ENCODE results near the gene KCNJ12.
A peak's percentile ranks its signal among the peaks of the same experiment; 100 is the strongest.

The KCNJ12 gene

GRCh38 chr17:21457051-21458026 is 81.2 kb downstream of the KCNJ12 start:
- peak overlapping the region; percentile 39; the same call in 1 of the 2 replicates for H3K9ac ChIP-seq (ENCODE audit: low read depth, low read length)

GRCh38 chr17:21458054-21458453 is 81.9 kb downstream of the KCNJ12 start:
- no peaks in the 10 kb centered on the region for H3K36me3 ChIP-seq (ENCODE audit: insufficient read depth, low read length)
- H3K4me1 ChIP-seq (ENCODE audit: insufficient read depth, low read length), result peaks cover 3% of the 10 kb centered on the region; the same call in 1 of the 2 replicates
- peak overlapping the region; percentile 39; the same call in 1 of the 2 replicates for H3K9ac ChIP-seq (ENCODE audit: low read depth, low read length)
- no peaks in the 10 kb centered on the region for H3K9me3 ChIP-seq (ENCODE audit: control insufficient read depth, insufficient read depth, low read length)

More at GRCh38 chr17:21457051-21458026, 81.2 kb downstream of the KCNJ12 start:
- Histone ChIP-seq H3K9me3 (ENCODE audit: control insufficient read depth, insufficient read depth, low read length) (no peaks in the 10 kb centered on the region), H3K36me3 (ENCODE audit: insufficient read depth, low read length) (no peaks in the 10 kb centered on the region), H3K4me1 (ENCODE audit: insufficient read depth, low read length) (peaks cover 3% of the 10 kb centered on the region; the same call in 1 of the 2 replicates)

- Histone ChIP-seq H3K36me3 (ENCODE audit: insufficient read depth, low read length) (no peaks in the 10 kb centered on the region), H3K9ac (ENCODE audit: low read depth, low read length) (no peak overlapping the region), H3K4me1 (ENCODE audit: insufficient read depth, low read length) (peaks cover 3% of the 10 kb centered on the region; the same call in 1 of the 2 replicates), H3K9me3 (ENCODE audit: control insufficient read depth, insufficient read depth, low read length) (no peaks in the 10 kb centered on the region)
Measured at GRCh38 chr17:21459536-21459935, 83.4 kb downstream of the KCNJ12 start.

DNA sequence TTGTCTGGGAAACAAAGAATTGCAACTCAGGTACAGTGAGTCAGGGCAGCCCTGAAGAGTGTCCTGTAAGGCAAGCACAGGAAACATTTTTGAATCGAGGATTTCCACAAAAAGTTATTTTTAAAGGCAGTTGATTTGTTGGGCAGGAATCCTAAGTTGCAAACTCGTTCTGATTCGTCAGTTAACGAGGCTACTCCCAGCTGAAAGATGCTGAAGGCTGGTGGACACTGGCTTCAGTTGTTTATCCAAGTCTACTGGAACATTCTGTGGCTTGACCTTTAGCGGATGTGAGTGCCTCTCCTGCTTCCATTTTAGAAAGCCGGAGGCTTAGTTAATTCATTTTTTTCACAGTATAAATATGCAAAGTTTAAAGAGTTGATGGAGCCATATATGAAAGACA is 84.2 kb downstream of the KCNJ12 start:
- H3K9me3 ChIP-seq (ENCODE audit: control insufficient read depth, insufficient read depth, low read length), result no peaks in the 10 kb centered on the region
- no peak overlapping the region for H3K9ac ChIP-seq (ENCODE audit: low read depth, low read length)
- H3K4me1 ChIP-seq (ENCODE audit: insufficient read depth, low read length), result peaks cover 3% of the 10 kb centered on the region; the same call in 1 of the 2 replicates
- no peaks in the 10 kb centered on the region for H3K36me3 ChIP-seq (ENCODE audit: insufficient read depth, low read length)

GRCh38 chr17:21462237-21462636 is 86.1 kb downstream of the KCNJ12 start:
- H3K36me3 ChIP-seq (ENCODE audit: insufficient read depth, low read length), result no peaks in the 10 kb centered on the region
- H3K4me1 ChIP-seq (ENCODE audit: insufficient read depth, low read length), result peaks cover 3% of the 10 kb centered on the region; the same call in 1 of the 2 replicates
- H3K9me3 ChIP-seq (ENCODE audit: control insufficient read depth, insufficient read depth, low read length), result no peaks in the 10 kb centered on the region
- H3K9ac ChIP-seq (ENCODE audit: low read depth, low read length), result no peak overlapping the region

DNA sequence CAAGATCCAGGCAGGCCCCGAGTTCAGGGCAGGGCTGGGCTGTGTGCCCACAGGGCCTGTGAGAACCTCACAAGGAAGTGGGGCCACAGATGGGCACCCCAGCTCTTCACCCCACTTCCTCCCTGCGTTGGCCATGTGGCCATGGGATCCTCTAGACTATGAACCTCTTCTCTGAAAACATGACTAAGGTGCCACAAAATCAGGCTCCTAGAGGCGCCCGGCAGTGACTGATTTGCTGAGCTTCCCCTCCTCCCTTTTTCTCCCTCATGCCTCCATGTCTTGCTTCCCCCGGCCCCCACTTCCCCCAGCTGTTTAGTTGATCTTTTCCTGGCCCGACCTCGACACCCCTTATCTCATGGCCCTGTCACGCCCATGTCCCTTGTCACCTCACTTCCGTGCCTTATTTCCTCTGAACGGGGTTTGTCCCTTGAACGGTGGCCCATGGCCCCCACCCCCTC is 87.1 kb downstream of the KCNJ12 start:
- Histone ChIP-seq H3K9me3 (ENCODE audit: control insufficient read depth, insufficient read depth, low read length) (no peaks in the 10 kb centered on the region), H3K9ac (ENCODE audit: low read depth, low read length) (peak overlapping the region; percentile 49; the same call in 1 of the 2 replicates), H3K36me3 (ENCODE audit: insufficient read depth, low read length) (no peaks in the 10 kb centered on the region), H3K4me1 (ENCODE audit: insufficient read depth, low read length) (peaks cover 3% of the 10 kb centered on the region; the same call in 1 of the 2 replicates)

GRCh38 chr17:21463779-21464407 is 87.7 kb downstream of the KCNJ12 start:
- Histone ChIP-seq H3K9ac (ENCODE audit: low read depth, low read length) (peak overlapping the region; percentile 49; the same call in 1 of the 2 replicates), H3K36me3 (ENCODE audit: insufficient read depth, low read length) (no peaks in the 10 kb centered on the region), H3K9me3 (ENCODE audit: control insufficient read depth, insufficient read depth, low read length) (no peaks in the 10 kb centered on the region), H3K4me1 (ENCODE audit: insufficient read depth, low read length) (no peaks in the 10 kb centered on the region)

DNA sequence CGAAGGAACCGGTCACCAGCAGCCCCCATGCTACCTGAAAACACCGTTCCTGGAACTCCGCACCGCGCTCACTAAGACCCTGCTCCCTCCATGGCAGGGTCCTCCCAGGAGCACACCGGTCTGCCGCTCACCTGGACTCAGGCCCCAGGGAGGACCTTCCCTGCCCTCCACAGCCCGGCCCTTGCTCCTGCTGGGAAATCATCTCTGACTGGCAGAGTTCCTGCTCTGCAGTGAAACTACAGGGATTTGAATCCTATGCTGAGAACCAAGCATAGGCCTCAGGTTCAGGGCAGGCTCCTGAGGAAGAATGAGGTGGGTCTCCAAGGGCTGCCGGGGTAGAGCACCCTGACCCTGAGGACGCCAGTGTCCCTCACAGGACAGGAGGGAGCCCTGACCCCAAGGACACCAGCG is 88.5 kb downstream of the KCNJ12 start:
- Histone ChIP-seq H3K9ac (ENCODE audit: low read depth, low read length) (peak overlapping the region; percentile 49; the same call in 1 of the 2 replicates), H3K4me1 (ENCODE audit: insufficient read depth, low read length) (no peaks in the 10 kb centered on the region), H3K36me3 (ENCODE audit: insufficient read depth, low read length) (no peaks in the 10 kb centered on the region), H3K9me3 (ENCODE audit: control insufficient read depth, insufficient read depth, low read length) (no peaks in the 10 kb centered on the region)

DNA sequence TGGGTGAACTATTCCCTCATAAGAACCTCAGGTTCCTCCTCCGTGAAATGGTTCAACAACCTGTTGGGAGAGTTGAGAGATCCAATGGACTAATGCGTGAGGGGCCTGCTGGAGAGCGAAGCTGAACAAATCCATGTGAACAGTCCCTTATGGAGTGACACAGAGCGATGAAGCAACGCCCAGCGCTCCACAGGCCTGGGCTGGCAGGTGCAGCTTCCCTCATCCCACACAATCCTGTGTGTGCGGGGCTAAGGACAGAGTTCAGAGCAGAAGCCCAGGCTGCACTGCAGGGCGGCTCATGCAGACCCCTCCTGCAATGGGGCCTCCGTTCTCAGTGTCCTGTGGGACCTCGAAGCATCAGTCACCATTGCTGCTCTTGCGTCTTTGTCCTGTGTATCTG is 90.4 kb downstream of the KCNJ12 start:
- Histone ChIP-seq H3K9me3 (ENCODE audit: control insufficient read depth, insufficient read depth, low read length) (no peaks in the 10 kb centered on the region), H3K4me1 (ENCODE audit: insufficient read depth, low read length) (no peaks in the 10 kb centered on the region), H3K9ac (ENCODE audit: low read depth, low read length) (no peak overlapping the region), H3K36me3 (ENCODE audit: insufficient read depth, low read length) (no peaks in the 10 kb centered on the region)

DNA sequence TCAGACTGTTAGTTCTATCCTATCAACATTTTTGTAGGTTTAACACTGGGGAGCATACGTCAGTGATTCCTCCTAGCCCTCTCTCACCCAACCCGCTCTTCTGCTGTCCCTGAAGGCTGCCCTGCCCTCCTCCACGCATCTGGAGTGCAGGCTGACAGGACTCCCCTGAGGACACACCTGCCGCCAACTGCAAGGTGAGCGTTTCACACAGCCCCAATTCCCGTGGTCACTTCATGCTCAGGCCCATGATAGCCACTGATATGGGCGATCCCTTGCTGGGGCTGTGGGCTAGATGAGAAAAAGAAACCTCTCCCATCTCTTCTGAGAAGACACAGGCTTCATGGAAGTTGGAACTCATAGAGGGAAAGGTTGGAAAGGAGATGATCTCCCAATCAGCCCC is 91.0 kb downstream of the KCNJ12 start:
- Histone ChIP-seq H3K36me3 (ENCODE audit: insufficient read depth, low read length) (no peaks in the 10 kb centered on the region), H3K9ac (ENCODE audit: low read depth, low read length) (no peak overlapping the region), H3K4me1 (ENCODE audit: insufficient read depth, low read length) (no peaks in the 10 kb centered on the region), H3K9me3 (ENCODE audit: control insufficient read depth, insufficient read depth, low read length) (no peaks in the 10 kb centered on the region)

DNA sequence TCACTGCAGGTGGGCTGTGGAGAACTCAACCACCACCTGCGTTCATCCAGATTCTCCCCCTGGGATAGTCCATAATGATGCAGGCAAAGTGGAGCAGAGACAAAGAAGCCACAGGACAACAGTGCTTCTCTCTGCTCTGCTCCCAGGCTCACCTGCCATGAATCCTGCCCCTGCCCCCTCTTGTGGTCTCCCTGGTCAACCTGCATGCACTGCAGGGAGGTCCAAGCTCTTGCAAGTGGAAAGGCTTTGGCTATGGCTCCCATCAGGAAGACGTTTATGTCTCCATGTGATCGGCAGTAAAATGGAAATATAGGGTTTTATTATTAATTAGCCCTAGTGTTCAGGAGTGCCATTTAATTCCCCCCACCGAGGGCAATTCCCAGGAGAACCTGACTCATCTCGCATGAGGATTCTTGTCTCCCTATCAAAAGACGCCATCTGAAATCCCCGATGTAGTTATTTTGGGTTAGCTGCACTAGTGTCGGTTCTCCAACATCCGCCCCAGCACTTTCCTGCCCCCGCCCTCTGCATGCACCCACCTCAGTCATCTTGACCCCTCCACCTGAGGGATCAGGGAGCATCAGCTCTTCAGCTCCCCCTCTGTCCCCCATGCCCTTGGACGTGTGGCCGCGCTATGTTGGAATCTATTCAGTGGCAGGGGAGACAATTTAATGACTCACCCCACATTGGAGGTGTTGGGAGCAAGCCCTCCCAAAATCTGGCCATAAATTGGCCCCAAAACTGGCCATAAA is 91.8 kb downstream of the KCNJ12 start:
- Histone ChIP-seq H3K36me3 (ENCODE audit: insufficient read depth, low read length) (no peaks in the 10 kb centered on the region), H3K9ac (ENCODE audit: low read depth, low read length) (no peak overlapping the region), H3K9me3 (ENCODE audit: control insufficient read depth, insufficient read depth, low read length) (no peaks in the 10 kb centered on the region), H3K4me1 (ENCODE audit: insufficient read depth, low read length) (no peaks in the 10 kb centered on the region)
